GM10248 (cell line): Measurements from ENCODE around the gene PRDM16.

Experiments
- CTCF ChIA-PET: fragments of 300-600 bp; sonication (Branson Sonifier 250); formaldehyde crosslinking; extraction: SDS; loops from one replicate; lab custom pipeline; 2021; ENCODE audit warnings: antibody characterized with exemption; lab: Yijun Ruan, JAX
- POLR2A ChIA-PET: fragments of 350-650 bp; sonication (Branson Sonifier 250); formaldehyde crosslinking; extraction: SDS; loops from one replicate; lab custom pipeline; 2020; ENCODE audit warnings: antibody characterized with exemption; lab: Yijun Ruan, JAX
- DNase-seq: peaks from one replicate; pipeline ENCODE4 v3.0.0; 2012; ENCODE audit errors: extremely low spot score
- CTCF ChIP-seq: IDR thresholded peaks from 2 replicates; pipeline ENCODE4 v1.5.1; 2012; ENCODE audit warnings: mild to moderate bottlenecking, low read depth; ENCODE audit errors: extremely low read depth, missing control alignments, control extremely low read depth

The PRDM16 gene

GRCh38 chr1:3438661-3439180 lies 369.7 kb downstream of the PRDM16 start:
- ChIA-PET POLR2A (no interaction called here), CTCF (no interaction called here)
- DNase-seq = no peak
- no peak for TF ChIP-seq CTCF

GRCh38 chr1:3439346-3440299 lies 370.6 kb downstream of the PRDM16 start:
- POLR2A ChIA-PET = no interaction called here
- CTCF ChIA-PET = interaction anchor here (1.6 kb wide), 1 partner anchor 46 kb away, joined by 4 read pairs; no protein-coding TSS in a partner anchor
- DNase-seq = no peak
- TF ChIP-seq CTCF = no peak

- ChIA-PET POLR2A (no interaction called here), CTCF (interaction anchor here (1.6 kb wide), 1 partner anchor 46 kb away, joined by 4 read pairs; no protein-coding TSS in a partner anchor)
- DNase-seq = no peak
- no peak for TF ChIP-seq CTCF
Observed at GRCh38 chr1:3440300-3440681, 371.3 kb downstream of the PRDM16 start.

- TF ChIP-seq CTCF = no peak
- POLR2A ChIA-PET = no interaction called here
- DNase-seq = no peak
- CTCF ChIA-PET = interaction anchor here (1.6 kb wide), 2 partner anchors 12 to 45 kb away, joined by 4 to 10 read pairs; no protein-coding TSS in a partner anchor
Observed at GRCh38 chr1:3440711-3441409, 371.9 kb downstream of the PRDM16 start.

DNA sequence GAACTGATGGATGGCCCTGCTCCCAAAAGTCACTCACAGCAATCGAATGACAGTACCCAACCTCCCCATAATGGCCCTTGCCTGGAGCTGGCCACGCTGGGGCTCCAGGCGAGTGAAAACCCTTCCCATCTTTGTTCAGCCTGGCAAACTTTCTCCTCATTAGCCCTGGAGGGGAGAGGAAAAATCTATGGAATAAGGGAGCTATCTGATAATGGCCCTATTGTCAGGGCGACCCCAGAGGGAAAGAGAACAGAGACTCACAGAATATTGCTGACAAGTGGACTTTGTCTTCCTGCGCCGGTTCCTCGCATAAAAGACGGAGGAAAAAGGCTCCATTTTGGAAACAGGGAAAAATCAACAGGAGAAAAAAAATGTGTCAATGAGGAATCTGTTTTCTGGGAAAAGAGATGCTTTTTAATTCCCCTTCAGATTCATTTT lies 372.4 kb downstream of the PRDM16 start:
- POLR2A ChIA-PET = no interaction called here
- no peak for TF ChIP-seq CTCF
- CTCF ChIA-PET = interaction anchor here (1.6 kb wide), 2 partner anchors 11 to 45 kb away, joined by 4 to 10 read pairs; no protein-coding TSS in a partner anchor

DNA sequence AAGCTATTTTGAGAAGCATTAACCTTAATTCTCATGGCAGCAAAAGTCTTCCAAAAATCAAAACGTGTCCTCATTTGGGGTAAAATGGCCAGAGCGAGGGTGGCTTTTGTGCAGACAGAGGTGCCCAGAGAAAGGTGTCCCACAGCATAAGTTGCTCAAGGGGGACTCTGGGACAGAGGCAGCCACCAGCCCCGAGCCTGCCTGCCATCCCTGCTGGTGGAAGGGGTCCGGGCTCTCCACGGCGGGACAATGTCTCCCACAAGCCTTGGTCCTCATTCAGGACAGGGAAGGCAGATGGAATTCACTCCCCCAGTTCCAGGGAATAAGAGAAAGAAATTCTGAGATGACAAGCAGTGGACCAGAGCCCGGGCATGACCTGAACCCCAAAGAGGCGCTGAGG lies 372.9 kb downstream of the PRDM16 start:
- ChIA-PET CTCF (interaction anchor here (1.6 kb wide), 1 partner anchor 11 kb away, joined by 10 read pairs; no protein-coding TSS in a partner anchor), POLR2A (no interaction called here)
- TF ChIP-seq CTCF = no peak
- no peak for DNase-seq

More for the DNA sequence above, 372.4 kb downstream of the PRDM16 start:
- no peak for DNase-seq
